ENCODE results near the gene NPPC. TPM values are rescaled to one million over a fixed set of nuclear protein-coding genes. Genes with fewer than 3 reads are reported as not detected.

The NPPC gene
- polyA plus RNA-seq, 1 donor from 2014 or later, result 2.7 TPM

DNA sequence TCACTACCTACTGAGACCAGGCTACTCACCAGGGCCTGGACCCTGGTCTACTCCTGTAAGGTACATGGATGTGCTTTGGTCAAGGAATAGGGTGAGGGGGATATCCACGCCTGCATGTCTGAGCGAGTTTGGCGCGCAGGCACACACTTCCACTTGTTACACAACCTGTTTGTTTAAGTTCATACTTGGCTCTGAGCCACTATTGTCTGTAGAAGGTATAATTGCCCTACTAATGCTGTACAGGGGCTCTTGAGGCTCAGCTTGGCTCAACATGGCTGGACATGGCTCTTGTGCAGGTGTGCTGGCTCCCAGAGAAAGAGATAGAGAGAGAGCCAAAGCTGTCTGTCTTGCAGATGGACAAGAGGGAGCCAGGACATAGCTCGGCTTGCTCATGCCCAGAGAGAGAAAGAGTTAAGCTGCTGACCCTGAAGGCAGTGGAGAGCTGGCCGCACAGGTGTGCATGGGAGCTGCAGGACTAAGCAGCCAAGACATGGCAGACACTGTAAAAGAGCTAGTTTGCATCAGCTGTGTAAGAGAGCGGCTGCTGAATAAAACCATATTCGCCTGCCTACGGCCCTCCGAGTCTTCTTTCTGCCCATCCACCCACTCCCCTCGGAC lies 35.2 kb downstream of the NPPC start:
- no peaks in the 10 kb centered on the region for H4K20me1 ChIP-seq (ENCODE audit: insufficient read depth)
- H3K79me2 ChIP-seq (replicated peaks; ENCODE audit: insufficient read depth, low read length), result no peaks in the 10 kb centered on the region
- no peaks in the 10 kb centered on the region for H3K9me2 ChIP-seq (ENCODE audit: insufficient read depth, low read length)
- no peaks in the 10 kb centered on the region for H3K36me3 ChIP-seq (ENCODE audit: insufficient read depth, low read length)
- no peaks in the 10 kb centered on the region for H3F3A ChIP-seq (ENCODE audit: insufficient read depth, low read length, poor library complexity, severe bottlenecking)
- H3K9me3 ChIP-seq (ENCODE audit: low read length), result no peaks in the 10 kb centered on the region
- no peak overlapping the region for H3K4me3 ChIP-seq (ENCODE audit: low read length)
- no peak overlapping the region for H3K9ac ChIP-seq (ENCODE audit: low read length)
- H3K4me2 ChIP-seq (ENCODE audit: low read length), result no peak overlapping the region
- H3K27me3 ChIP-seq (ENCODE audit: insufficient read depth, low read depth, low read length), result no peaks in the 10 kb centered on the region
- TF ChIP-seq, protein P1, sequence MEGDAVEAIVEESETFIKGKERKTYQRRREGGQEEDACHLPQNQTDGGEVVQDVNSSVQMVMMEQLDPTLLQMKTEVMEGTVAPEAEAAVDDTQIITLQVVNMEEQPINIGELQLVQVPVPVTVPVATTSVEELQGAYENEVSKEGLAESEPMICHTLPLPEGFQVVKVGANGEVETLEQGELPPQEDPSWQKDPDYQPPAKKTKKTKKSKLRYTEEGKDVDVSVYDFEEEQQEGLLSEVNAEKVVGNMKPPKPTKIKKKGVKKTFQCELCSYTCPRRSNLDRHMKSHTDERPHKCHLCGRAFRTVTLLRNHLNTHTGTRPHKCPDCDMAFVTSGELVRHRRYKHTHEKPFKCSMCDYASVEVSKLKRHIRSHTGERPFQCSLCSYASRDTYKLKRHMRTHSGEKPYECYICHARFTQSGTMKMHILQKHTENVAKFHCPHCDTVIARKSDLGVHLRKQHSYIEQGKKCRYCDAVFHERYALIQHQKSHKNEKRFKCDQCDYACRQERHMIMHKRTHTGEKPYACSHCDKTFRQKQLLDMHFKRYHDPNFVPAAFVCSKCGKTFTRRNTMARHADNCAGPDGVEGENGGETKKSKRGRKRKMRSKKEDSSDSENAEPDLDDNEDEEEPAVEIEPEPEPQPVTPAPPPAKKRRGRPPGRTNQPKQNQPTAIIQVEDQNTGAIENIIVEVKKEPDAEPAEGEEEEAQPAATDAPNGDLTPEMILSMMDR (IDR thresholded peaks at IDR 0.05; ENCODE audit: poor library complexity, severe bottlenecking), result no peak
- no peak for TF ChIP-seq EZH2 (IDR thresholded peaks at IDR 0.05; ENCODE audit: borderline replicate concordance, insufficient read depth, low read length, poor library complexity, severe bottlenecking)
- no peak for TF ChIP-seq EP300 (conservative IDR thresholded peaks at IDR 0.05; ENCODE audit: poor library complexity, severe bottlenecking)
- no peak for TF ChIP-seq POLR2AphosphoS5 (IDR thresholded peaks at IDR 0.05)
- no peak for TF ChIP-seq REST (IDR thresholded peaks at IDR 0.05; ENCODE audit: borderline replicate concordance)
- TF ChIP-seq MXI1 (conservative IDR thresholded peaks at IDR 0.05; ENCODE audit: poor library complexity, severe bottlenecking), result no peak
- H2AFZ ChIP-seq (ENCODE audit: low read depth, low read length), result no peak overlapping the region
- no peak overlapping the region for H3K27ac ChIP-seq (ENCODE audit: low read length)

DNA sequence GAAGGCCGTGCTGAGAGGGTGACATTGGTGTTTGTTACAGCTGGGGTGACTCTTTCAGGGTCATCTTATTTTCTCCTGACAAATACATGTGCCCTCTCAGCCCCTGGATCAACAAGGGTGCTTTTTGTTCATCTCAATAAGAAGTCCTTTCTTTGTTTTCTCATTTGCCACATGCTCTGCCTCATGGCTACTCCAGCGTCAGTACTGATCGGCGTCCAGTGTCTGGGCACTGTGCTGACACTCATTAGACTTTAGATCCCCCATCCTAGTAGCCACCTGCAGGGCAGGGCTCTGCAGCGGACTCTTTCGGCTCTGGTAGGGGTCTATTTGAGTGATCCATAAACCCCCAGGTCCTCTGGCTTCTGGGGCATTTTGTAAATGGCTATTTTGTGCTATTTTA lies 38.4 kb downstream of the NPPC start:
- Histone ChIP-seq H3K36me3 (ENCODE audit: insufficient read depth, low read length) (no peaks in the 10 kb centered on the region), H3K27ac (ENCODE audit: low read length) (no peak overlapping the region), H3K79me2 (replicated peaks; ENCODE audit: insufficient read depth, low read length) (no peaks in the 10 kb centered on the region), H3K4me3 (ENCODE audit: low read length) (no peak overlapping the region), H2AFZ (ENCODE audit: low read depth, low read length) (no peak overlapping the region), H4K20me1 (ENCODE audit: insufficient read depth) (no peaks in the 10 kb centered on the region), H3K9ac (ENCODE audit: low read length) (no peak overlapping the region), H3K27me3 (ENCODE audit: insufficient read depth, low read depth, low read length) (no peaks in the 10 kb centered on the region), H3K4me2 (ENCODE audit: low read length) (no peak overlapping the region), H3K9me3 (ENCODE audit: low read length) (no peaks in the 10 kb centered on the region), H3F3A (ENCODE audit: insufficient read depth, low read length, poor library complexity, severe bottlenecking) (no peaks in the 10 kb centered on the region), H3K9me2 (ENCODE audit: insufficient read depth, low read length) (no peaks in the 10 kb centered on the region)
- no peak for TF ChIP-seq MXI1 (conservative IDR thresholded peaks at IDR 0.05; ENCODE audit: poor library complexity, severe bottlenecking)
- TF ChIP-seq, protein P1 (IDR thresholded peaks at IDR 0.05; ENCODE audit: poor library complexity, severe bottlenecking), result no peak
- no peak for TF ChIP-seq TAF1 (IDR thresholded peaks at IDR 0.05; ENCODE audit: low read depth)
- TF ChIP-seq RAD21 (conservative IDR thresholded peaks at IDR 0.05), result no peak
- no peak for TF ChIP-seq POLR2AphosphoS5 (IDR thresholded peaks at IDR 0.05)
- TF ChIP-seq SMC3 (conservative IDR thresholded peaks at IDR 0.05; ENCODE audit: poor library complexity), result no peak
- TF ChIP-seq EZH2 (IDR thresholded peaks at IDR 0.05; ENCODE audit: borderline replicate concordance, insufficient read depth, low read length, poor library complexity, severe bottlenecking), result no peak
- no peak for TF ChIP-seq REST (IDR thresholded peaks at IDR 0.05; ENCODE audit: borderline replicate concordance)
- TF ChIP-seq EP300 (conservative IDR thresholded peaks at IDR 0.05; ENCODE audit: poor library complexity, severe bottlenecking), result no peak
